Activated gamma-delta T cell treated with Interleukin-2 at 50 U/mL for 16 hours (primary cell): ENCODE measurements around the gene SCARB1.

Experiments used
- DNase-seq: peaks from one replicate; pipeline ENCODE4 v3.0.0-alpha.2; 2020

Gene SCARB1

DNA sequence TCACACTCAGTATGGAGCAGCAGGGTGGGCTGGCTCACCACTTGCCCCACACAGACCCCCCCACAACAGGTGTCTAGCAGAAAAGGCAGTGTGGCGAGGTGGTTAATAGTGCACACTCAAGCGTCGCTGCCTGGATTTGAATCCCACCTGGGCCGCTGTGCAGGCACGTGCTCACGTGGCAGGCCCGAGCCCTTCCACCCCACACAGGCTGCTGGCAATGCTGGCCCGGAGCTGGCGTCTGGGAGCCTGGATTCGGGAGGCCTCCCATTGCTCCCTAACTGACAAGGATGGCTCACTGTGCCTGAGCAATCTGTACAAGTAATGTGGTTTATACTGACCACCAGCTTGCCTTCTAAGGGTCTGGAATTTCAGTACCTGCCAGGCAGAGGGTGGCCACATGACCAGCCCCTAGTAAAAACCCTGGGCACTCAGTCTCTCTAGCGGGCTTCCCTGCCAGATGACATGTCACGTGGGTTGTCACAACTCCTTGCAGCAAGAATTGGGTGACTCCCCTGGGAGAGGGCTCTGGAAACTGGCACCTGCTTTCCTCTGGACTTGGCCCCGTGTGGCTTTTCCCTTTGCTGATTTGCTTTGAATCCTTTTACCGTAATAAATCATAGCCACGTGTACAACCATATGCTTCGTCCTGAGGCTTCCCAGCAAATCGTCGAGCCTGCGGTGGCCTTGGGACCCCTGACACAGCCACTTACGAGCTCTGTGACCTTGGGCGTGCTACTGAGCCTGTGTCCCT, 72.8 kb downstream of the SCARB1 start:
- DNase-seq = no peak

- no peak for DNase-seq
Observed at GRCh38 chr12:124788936-124789555, 74.6 kb downstream of the SCARB1 start.

DNA sequence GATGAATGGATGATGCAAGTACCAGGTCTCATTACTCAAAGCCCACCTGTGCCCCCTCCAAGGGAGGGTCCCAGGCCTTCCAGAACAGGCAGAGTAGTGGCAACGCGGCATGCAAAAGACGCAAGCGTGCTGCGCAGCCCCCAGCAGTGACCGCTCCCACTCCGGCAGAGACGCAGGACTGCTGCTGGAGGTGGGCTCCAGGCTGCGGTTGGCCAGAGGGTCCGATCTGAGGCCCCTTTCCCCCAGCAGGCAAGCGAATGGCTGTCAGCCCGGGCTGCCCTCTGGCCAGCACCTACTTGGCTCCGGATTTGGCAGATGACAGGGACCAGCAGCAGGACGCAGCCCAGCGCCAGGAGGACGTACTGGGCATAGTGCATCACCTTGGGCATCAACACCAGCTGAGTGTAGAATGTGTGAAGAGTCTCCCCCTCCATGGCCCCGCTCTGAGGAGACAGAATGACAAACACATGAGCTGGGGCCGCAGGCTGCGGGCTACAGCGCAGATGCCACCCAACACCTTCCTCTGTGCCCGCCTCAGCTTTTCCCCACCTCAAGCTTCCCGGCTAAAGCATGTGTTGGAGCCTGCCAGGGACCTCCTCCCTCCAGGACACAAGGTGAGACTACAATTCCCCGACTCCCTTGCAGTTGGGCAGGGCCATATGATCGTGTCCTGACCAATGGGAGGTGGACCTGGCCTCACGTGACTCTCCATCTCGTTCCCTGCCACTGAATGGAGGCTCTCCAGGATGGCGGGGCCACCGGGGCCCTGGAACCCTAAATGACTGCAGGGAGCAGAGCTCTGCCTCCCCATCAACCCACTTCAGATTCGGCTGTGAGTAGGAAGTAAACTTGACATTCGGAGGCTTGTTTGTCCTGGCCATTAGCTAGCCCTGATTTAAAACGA, 77.4 kb downstream of the SCARB1 start:
- no peak for DNase-seq

DNA sequence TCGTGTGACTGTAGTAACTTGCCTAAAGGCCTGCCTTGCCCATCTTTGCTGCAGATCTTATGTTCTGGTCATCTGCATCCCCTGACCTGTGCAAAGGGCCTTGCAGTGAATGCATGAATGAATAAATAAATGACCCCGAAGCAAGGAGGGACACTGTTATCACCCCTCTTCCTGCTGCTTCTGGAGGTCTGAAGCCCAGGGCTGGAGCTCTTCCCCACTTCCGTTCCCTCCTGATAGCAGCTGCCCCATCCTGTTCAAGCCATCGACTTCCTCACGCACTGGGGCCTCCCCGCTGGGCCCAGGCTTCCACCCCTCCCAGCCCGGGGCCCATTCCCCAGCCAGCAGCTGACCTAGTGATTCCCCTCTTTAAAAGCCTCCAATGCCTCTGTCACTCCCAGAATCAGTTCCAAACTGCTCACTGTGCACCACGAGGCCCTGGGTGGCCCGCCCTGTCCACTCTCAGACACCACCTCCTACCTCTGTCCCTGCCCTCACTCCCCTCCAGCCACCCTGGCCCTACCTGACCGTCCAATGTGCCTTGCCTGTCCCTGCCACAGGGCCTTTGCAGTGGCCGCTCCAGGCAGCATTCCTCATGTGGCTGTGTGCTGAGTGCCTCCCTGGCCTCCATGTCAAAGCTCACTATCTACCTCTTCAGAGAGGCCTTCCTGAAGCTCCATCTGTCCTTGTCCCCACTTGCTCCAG, 78.6 kb downstream of the SCARB1 start:
- DNase-seq = no peak

- no peak for DNase-seq
Observed at GRCh38 chr12:124783087-124783486, 80.6 kb downstream of the SCARB1 start.

- DNase-seq = no peak
Observed at GRCh38 chr12:124782132-124782531, 81.5 kb downstream of the SCARB1 start.

DNA sequence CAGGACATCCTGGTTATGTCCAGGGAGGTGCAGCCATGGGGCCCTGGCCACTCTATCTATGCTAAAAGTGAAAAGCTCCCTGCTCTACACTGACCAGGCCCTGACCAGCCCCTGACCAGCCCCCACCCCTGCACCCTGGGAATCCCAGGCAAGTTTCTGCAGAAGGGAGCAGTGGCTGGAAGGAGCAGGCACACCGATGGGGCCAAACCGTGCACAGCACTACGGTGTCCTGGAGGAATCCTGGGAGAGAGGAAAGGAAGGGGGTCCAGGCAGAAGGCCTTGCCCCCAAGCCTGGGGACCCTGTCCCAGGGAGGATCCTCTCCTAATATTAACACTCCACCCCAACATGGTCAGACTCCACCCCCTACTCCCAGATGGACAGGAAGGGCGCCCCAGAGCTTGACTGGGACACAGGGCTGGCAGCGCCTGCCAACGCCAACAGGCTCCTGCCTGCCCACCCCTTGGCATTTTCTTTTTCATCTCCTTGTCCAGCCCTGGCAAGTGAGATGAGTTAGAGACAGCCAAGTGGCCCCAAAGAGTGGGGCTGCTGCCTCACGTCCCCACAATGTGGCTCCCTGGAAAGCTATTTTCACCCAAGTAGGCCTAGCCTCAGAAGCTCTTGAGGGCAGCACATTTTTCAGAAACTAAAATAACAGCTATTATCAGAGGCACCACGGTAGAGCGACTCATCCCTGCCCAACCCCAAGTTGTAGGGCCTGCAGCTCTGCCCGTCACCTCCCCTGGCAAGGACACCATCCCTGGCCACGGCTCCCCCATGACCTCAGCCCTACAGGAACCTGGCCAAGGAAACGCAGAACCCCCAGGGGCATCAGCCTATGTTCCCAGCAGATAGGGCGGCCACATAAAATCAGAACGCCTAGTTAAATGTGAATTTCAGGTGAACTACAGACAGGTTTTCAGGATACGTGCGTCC, 82.6 kb downstream of the SCARB1 start:
- DNase-seq = no peak

- no peak for DNase-seq
Observed at GRCh38 chr12:124780336-124780735, 83.3 kb downstream of the SCARB1 start.

DNA sequence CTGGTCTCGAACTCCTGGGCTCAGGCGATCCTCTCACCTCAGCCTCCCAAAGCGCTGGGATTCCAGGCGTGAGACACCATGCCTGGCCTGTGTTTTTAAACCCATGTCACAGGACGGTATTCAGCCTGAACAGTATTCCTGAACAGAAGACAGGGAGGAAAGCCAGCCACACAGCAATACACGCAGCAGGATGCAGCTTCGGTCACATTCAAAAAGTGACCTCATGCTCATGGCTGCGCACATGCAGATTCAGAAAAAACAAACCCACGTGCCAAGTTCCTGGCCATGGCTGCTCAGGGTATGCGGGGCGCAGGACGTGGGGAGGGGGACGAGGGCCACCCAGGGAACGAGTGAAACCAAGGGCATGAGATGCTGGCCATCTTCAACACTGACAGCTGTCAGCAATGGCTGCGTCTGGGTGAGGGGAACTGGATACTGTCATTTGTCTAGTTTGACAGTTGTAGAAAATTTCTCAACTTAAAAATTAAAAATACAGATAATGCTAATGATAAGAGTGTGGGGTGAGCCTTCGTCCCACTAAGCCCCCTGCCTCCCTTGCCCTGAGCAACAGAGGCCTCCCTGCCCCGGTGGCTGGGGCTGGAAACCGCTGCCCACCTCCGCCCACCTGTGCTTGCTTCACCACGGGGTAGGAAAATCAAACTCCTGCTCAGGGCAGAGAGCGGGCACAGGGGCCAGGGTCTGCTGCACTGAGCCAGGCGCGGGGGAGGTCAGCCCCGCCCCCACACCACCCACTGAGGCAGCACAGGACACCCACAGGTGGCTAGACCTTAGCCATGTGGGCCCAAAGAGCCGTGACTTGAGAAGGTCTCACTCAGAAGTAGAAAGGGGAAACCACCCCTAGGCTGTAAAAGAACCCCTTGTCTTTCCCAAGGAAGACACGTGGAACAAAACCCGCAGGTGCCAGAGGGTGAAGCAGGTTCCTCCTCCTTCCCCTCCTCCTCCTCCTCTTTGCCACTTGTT, 84.2 kb downstream of the SCARB1 start:
- DNase-seq = no peak

- no peak for DNase-seq
Observed at GRCh38 chr12:124778411-124778810, 85.3 kb downstream of the SCARB1 start.

DNA sequence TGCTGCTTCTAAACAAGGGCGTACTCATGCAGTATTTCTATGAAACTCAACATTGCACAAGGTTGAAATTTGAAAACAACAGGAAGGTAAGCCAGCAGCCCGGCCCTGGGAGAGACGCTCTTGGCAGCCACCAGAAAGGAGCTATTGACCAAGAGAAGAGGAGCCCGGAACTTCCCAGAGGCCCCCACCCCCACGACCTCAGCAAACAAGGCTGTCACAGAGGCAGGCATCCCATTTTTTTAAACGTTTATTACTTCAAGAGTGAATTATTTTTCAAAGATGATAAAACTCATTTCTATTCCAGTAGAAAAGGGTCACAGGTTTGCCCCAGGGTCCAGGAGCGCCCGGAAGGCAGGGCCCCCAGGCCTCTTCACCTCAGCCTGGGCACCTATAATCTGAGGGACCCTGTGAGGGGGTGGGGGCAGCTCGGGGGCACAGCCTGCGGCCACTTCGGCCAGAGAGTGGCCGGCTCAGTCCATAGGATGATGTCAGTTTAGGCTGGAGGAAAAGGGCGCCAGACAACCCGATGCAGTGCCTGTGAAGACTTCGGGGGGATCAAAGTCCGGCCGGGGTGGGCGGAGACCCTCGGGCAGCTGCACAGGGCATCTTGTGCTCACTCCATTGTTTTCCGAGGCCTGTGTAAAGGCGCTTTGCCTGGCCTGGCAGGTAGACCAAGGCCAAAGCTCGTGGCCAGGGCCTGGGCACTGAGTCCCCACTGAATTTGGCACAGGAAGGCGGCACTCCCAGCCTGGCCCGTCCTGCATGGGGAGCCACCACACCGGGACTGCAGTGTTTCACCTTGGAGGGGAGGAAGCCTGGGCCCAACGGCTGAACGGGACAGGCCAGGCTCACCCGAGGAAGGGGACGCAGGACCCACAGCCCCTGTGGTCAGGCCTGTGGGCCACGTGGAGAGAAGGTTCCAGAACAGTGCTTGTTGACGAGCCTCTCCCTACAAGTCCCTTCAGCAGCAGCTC, 86.0 kb downstream of the SCARB1 start:
- DNase-seq = no peak

- no peak for DNase-seq
Observed at GRCh38 chr12:124776125-124776513, 87.5 kb downstream of the SCARB1 start.

DNA sequence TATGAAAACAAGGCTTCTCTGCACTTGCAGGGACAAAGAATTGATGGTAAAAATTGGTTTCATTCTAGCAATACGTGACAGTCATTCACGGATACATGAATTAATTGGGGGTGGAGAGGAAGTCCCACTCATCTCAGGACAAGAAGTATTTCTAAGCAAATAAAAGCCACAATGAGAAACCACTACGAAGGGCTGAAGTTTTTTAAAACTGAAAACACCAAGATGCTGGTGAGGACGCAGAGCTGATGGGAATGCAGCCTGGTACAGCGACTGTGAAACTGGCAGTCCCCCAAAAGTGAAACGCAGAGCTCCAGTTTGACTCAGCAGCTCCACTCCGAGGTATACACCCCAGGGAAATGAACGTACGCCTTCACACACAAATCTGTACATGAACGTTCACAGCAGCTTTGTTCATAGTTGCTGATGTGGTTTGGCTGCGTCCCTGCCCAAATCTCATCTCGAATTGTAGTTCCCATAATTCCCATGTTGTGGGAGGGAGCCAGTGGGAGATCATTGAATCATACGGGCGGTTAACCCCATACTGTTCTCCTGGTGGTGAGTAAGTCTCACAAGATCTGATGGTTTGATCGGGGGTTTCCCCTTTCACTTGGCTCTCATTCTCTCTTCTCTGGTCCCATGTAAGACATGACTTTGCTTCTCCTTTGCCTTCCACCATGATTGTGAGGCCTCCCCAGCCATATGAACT, 89.0 kb downstream of the SCARB1 start:
- peak; percentile 34 for DNase-seq

- DNase-seq = no peak
Observed at GRCh38 chr12:124774054-124774461, 89.6 kb downstream of the SCARB1 start.

- DNase-seq = no peak
Observed at GRCh38 chr12:124772289-124773170, 91.1 kb downstream of the SCARB1 start.

- DNase-seq = peak; percentile 85
Observed at GRCh38 chr12:124771462-124772288, 92.0 kb downstream of the SCARB1 start.

DNA sequence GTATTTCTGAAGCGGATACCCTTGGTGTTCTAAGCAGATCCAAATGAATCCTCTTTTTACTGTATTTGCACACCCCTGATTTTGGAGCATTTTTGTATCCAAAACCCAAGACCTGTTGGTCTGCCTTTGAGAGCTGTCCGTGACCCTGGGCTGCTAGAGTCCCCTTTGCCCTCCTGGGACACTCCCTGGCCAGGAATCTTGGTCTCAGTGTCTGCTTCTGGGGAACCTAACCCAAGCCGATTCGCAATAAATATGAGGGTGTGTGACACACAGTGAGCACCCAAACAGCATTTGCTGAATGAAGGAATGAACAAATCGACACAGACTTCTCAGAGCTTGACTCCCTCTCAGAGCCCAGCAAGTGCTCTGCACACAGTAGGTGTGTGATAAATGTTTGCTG, 92.9 kb downstream of the SCARB1 start:
- DNase-seq = no peak
